Naive B cell (primary cell): ENCODE data around the gene PROSER1. TPM values are rescaled to one million over a fixed set of nuclear protein-coding genes. Genes with fewer than 3 reads are reported as not detected.
"Not testable (repeated sequence)": the region's sequence is repeated elsewhere in the genome, so short reads cannot be mapped to it uniquely, and the experiment has no call there.

Experiments
- ATAC-seq, 2 donors: fragments of 150-1000 bp; cut with Tn5 transposase; 2 replicates each; pipeline ENCODE4 v1.10.0; 2021; ENCODE audit warnings: low read depth in 2 of 2, mild to moderate bottlenecking in 2 of 2, moderate library complexity in 2 of 2
- DNase-seq: peaks from one replicate; pipeline ENCODE4 v3.0.0; 2022
- H3K27ac Mint-ChIP-seq, 6 donors: one replicate each; pipeline ENCODE4 v1.8.0; 2020 to 2022; ENCODE audit warnings: mild to moderate bottlenecking in 6 of 6, mixed read lengths in 6 of 6, moderate library complexity in 5 of 6, inconsistent platforms in 2 of 6
- H3K27me3 Mint-ChIP-seq, 3 donors: one replicate each; pipeline ENCODE4 v1.8.0; 2021 to 2022; ENCODE audit warnings: mixed read lengths in 3 of 3, mild to moderate bottlenecking in 1 of 3
- H3K36me3 Mint-ChIP-seq, 2 donors: one replicate each; pipeline ENCODE4 v1.8.0; 2020 to 2022; ENCODE audit warnings: mixed read lengths in 2 of 2, inconsistent platforms in 1 of 2, mild to moderate bottlenecking in 1 of 2
- H3K4me1 Mint-ChIP-seq, 3 donors: one replicate each; pipeline ENCODE4 v1.8.0; 2020 to 2022; ENCODE audit warnings: mixed read lengths in 3 of 3, inconsistent platforms in 1 of 3, mild to moderate bottlenecking in 1 of 3, moderate library complexity in 1 of 3
- H3K4me3 Mint-ChIP-seq, 8 donors: one replicate each; pipeline ENCODE4 v1.8.0; 2020 to 2022; ENCODE audit warnings: mild to moderate bottlenecking in 8 of 8, mixed read lengths in 8 of 8, moderate library complexity in 8 of 8, inconsistent platforms in 2 of 8
- H3K9me3 Mint-ChIP-seq, 7 donors: one replicate each; pipeline ENCODE4 v1.8.0; 2020 to 2022; ENCODE audit warnings: mixed read lengths in 7 of 7, mild to moderate bottlenecking in 5 of 7, inconsistent platforms in 2 of 7, moderate library complexity in 1 of 7
- polyA plus RNA-seq, 6 donors: library from polyadenylated mRNA; unstranded; fragments of 300-500 nt; fragmentation: Illumina TruSeq; gene quantifications; one replicate each; pipeline ENCODE4 v1.2.3, GENCODE V29; 2021; ENCODE audit warnings: low read depth in 6 of 6

The PROSER1 gene
- 10 to 100 TPM in 3 of 6 donors, 1 to 10 TPM in 3; 3.6 to 19.7 (median 10.5) TPM for polyA plus RNA-seq

- no peaks in the 10 kb centered on the region for H3K36me3 Mint-ChIP-seq
- ATAC-seq (peak; percentile 79 to 80), DNase-seq (peak; percentile 86)
- no peaks in the 10 kb centered on the region for H3K27me3 Mint-ChIP-seq
- peaks cover 41 to 69% (median 45%) of the 10 kb centered on the region in 3 donors for H3K4me1 Mint-ChIP-seq
- peak within 1 kb of the TSS; percentile 95 to 99 (median 98) for H3K27ac Mint-ChIP-seq
- no peaks in the 10 kb centered on the region for H3K9me3 Mint-ChIP-seq
- H3K4me3 Mint-ChIP-seq, result peak within 1 kb of the TSS; percentile 95 to 99 (median 98)
Measured at GRCh38 chr13:39037880-39038568, at the start of gene PROSER1, which contains the start of gene NHLRC3. Gene PROSER1 (minus strand): TSS chr13:39038089. CDS start chr13:39037242, 847 bp downstream. Gene NHLRC3 (plus strand): TSS chr13:39038456. CDS start chr13:39038640, 184 bp downstream.

- not testable (repeated sequence) for ATAC-seq, H3K36me3 Mint-ChIP-seq, H3K4me1 Mint-ChIP-seq, H3K27ac Mint-ChIP-seq, H3K27me3 Mint-ChIP-seq, H3K4me3 Mint-ChIP-seq, DNase-seq
- H3K9me3 Mint-ChIP-seq, result peaks cover 0 to 13% (median 3%) of the 10 kb centered on the region in 7 donors
Measured at GRCh38 chr13:39086251-39086945, 48.5 kb upstream of the PROSER1 start.

GRCh38 chr13:39073983-39074382 lies 36.1 kb upstream of the PROSER1 start:
- no peak overlapping the region for H3K4me3 Mint-ChIP-seq
- no peaks in the 10 kb centered on the region for H3K36me3 Mint-ChIP-seq
- peaks cover 32 to 39% (median 33%) of the 10 kb centered on the region in 3 donors for H3K27me3 Mint-ChIP-seq
- H3K4me1 Mint-ChIP-seq, result no peaks in the 10 kb centered on the region
- DNase-seq, result no peak
- H3K9me3 Mint-ChIP-seq, result peaks cover 0 to 16% (median 7%) of the 10 kb centered on the region in 7 donors
- peak overlapping the region in 1 of 6 donors; percentile 16 for H3K27ac Mint-ChIP-seq
- ATAC-seq, result no peak

- no peaks in the 10 kb centered on the region for H3K36me3 Mint-ChIP-seq
- H3K27me3 Mint-ChIP-seq, result peaks cover 32 to 39% (median 33%) of the 10 kb centered on the region in 3 donors
- peaks cover 0 to 16% (median 7%) of the 10 kb centered on the region in 7 donors for H3K9me3 Mint-ChIP-seq
- ATAC-seq (no peak), DNase-seq (no peak)
- no peaks in the 10 kb centered on the region for H3K4me1 Mint-ChIP-seq
- no peak overlapping the region for H3K27ac Mint-ChIP-seq
- no peak overlapping the region for H3K4me3 Mint-ChIP-seq
Measured at GRCh38 chr13:39072842-39073241, 35.0 kb upstream of the PROSER1 start.

GRCh38 chr13:39062004-39062403 lies 24.1 kb upstream of the PROSER1 start:
- Mint-ChIP-seq H3K4me3 (no peak overlapping the region), H3K36me3 (peaks cover 16 to 17% of the 10 kb centered on the region in 2 donors), H3K27me3 (no peaks in the 10 kb centered on the region), H3K27ac (no peak overlapping the region), H3K4me1 (peaks cover 23 to 43% (median 28%) of the 10 kb centered on the region in 3 donors), H3K9me3 (peaks cover 0 to 7% (median 3%) of the 10 kb centered on the region in 7 donors)
- ATAC-seq (no peak), DNase-seq (no peak)

GRCh38 chr13:39058040-39058439 lies 20.2 kb upstream of the PROSER1 start:
- Mint-ChIP-seq H3K36me3 (peaks cover 12 to 16% of the 10 kb centered on the region in 2 donors), H3K4me3 (no peak overlapping the region), H3K4me1 (peaks cover 29 to 44% (median 40%) of the 10 kb centered on the region in 3 donors), H3K27ac (peak overlapping the region in 1 of 6 donors; percentile 39), H3K9me3 (peaks cover 0 to 5% (median 3%) of the 10 kb centered on the region in 7 donors), H3K27me3 (no peaks in the 10 kb centered on the region)
- DNase-seq, result no peak
- no peak for ATAC-seq

GRCh38 chr13:39056018-39056417 lies 18.1 kb upstream of the PROSER1 start:
- H3K4me3 Mint-ChIP-seq, result no peak overlapping the region
- DNase-seq (no peak), ATAC-seq (no peak)
- peaks cover 10 to 13% of the 10 kb centered on the region in 2 donors for H3K36me3 Mint-ChIP-seq
- peak overlapping the region in 1 of 6 donors; percentile 59 for H3K27ac Mint-ChIP-seq
- no peaks in the 10 kb centered on the region for H3K27me3 Mint-ChIP-seq
- peaks cover 29 to 40% (median 39%) of the 10 kb centered on the region in 3 donors for H3K4me1 Mint-ChIP-seq
- H3K9me3 Mint-ChIP-seq, result peaks cover 0 to 5% (median 3%) of the 10 kb centered on the region in 7 donors

GRCh38 chr13:39054112-39054511 lies 16.2 kb upstream of the PROSER1 start:
- Mint-ChIP-seq H3K27ac (peak overlapping the region in 1 of 6 donors; percentile 50), H3K4me3 (no peak overlapping the region), H3K36me3 (peaks cover 4 to 5% of the 10 kb centered on the region in 2 donors), H3K9me3 (peaks cover 0 to 5% (median 0%) of the 10 kb centered on the region in 7 donors), H3K27me3 (no peaks in the 10 kb centered on the region), H3K4me1 (peaks cover 24 to 27% (median 26%) of the 10 kb centered on the region in 3 donors)
- no peak for DNase-seq
- no peak for ATAC-seq

- no peak for ATAC-seq
- no peak for DNase-seq
- no peak overlapping the region for H3K4me3 Mint-ChIP-seq
- no peaks in the 10 kb centered on the region for H3K27me3 Mint-ChIP-seq
- H3K9me3 Mint-ChIP-seq, result peaks cover 0 to 5% (median 0%) of the 10 kb centered on the region in 7 donors
- H3K36me3 Mint-ChIP-seq, result peaks cover 5 to 7% of the 10 kb centered on the region in 2 donors
- H3K27ac Mint-ChIP-seq, result peak overlapping the region in 1 of 6 donors; percentile 60
- H3K4me1 Mint-ChIP-seq, result peaks cover 12 to 17% (median 14%) of the 10 kb centered on the region in 3 donors
Measured at GRCh38 chr13:39052944-39053343, 15.1 kb upstream of the PROSER1 start.

- Mint-ChIP-seq H3K27ac (no peak overlapping the region), H3K27me3 (no peaks in the 10 kb centered on the region), H3K4me1 (peaks cover 0 to 7% (median 6%) of the 10 kb centered on the region in 3 donors), H3K4me3 (no peak overlapping the region), H3K9me3 (peaks cover 0 to 4% (median 0%) of the 10 kb centered on the region in 7 donors), H3K36me3 (peaks cover 3% of the 10 kb centered on the region in 2 donors)
- ATAC-seq, result no peak
- DNase-seq, result no peak
Measured at GRCh38 chr13:39051157-39051556, 13.3 kb upstream of the PROSER1 start.

- Mint-ChIP-seq H3K9me3 (no peaks in the 10 kb centered on the region), H3K36me3 (peaks cover 8% of the 10 kb centered on the region in 2 donors), H3K27me3 (no peaks in the 10 kb centered on the region), H3K4me3 (no peak overlapping the region), H3K4me1 (peaks cover 0 to 5% (median 5%) of the 10 kb centered on the region in 3 donors), H3K27ac (peak overlapping the region in 1 of 6 donors; percentile 42)
- DNase-seq, result no peak
- ATAC-seq, result no peak
Measured at GRCh38 chr13:39049274-39049673, 11.4 kb upstream of the PROSER1 start.

- no peak overlapping the region for H3K4me3 Mint-ChIP-seq
- H3K36me3 Mint-ChIP-seq, result peaks cover 8% of the 10 kb centered on the region in 2 donors
Measured at GRCh38 chr13:39048806-39049205, 10.9 kb upstream of the PROSER1 start.

GRCh38 chr13:39047560-39047959 lies 9.7 kb upstream of the PROSER1 start:
- Mint-ChIP-seq H3K4me3 (no peak overlapping the region), H3K9me3 (no peaks in the 10 kb centered on the region), H3K27me3 (no peaks in the 10 kb centered on the region), H3K36me3 (peaks cover 8% of the 10 kb centered on the region in 2 donors), H3K4me1 (peaks cover 0 to 3% (median 0%) of the 10 kb centered on the region in 3 donors), H3K27ac (peak overlapping the region in 1 of 6 donors; percentile 16)
- ATAC-seq (no peak), DNase-seq (no peak)

More at GRCh38 chr13:39048806-39049205, 10.9 kb upstream of the PROSER1 start:
- DNase-seq (no peak), ATAC-seq (no peak)
- Mint-ChIP-seq H3K9me3 (no peaks in the 10 kb centered on the region), H3K4me1 (peaks cover 0 to 2% (median under 1%) of the 10 kb centered on the region in 3 donors), H3K27me3 (no peaks in the 10 kb centered on the region), H3K27ac (peak overlapping the region in 1 of 6 donors; percentile 42)
